Retina (tissue), 1 donor: Measurements from ENCODE around the gene RAD21L1.
A peak's percentile ranks its signal among the peaks of the same experiment; 100 is the strongest.
"Not testable (repeated sequence)": the region's sequence is repeated elsewhere in the genome, so short reads cannot be mapped to it uniquely, and the experiment has no call there.

ENCODE experiments used
- DNase-seq: peaks from one replicate; pipeline ENCODE4 v3.0.0-alpha.2; 2016

Gene RAD21L1

DNA sequence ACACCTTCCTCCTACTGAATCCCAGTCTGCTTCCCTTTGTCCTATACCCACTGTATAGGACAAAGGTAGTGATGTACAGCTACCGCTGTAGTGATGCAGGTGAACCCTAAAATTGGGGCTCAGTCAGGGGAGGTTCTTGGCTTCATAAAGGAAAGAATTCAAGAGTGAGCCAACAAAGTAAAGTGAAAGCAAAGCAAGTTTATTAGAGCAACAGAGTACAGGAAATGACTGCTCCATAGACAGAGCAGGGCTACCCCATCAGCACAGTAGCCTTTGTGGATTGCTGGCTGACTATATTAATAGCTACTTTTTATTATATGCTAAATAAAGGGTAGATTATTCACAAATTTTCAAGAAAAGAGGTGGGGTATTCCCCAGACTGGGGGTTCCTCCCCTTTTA lies 25.9 kb upstream of the RAD21L1 start:
- no peak for DNase-seq

DNA sequence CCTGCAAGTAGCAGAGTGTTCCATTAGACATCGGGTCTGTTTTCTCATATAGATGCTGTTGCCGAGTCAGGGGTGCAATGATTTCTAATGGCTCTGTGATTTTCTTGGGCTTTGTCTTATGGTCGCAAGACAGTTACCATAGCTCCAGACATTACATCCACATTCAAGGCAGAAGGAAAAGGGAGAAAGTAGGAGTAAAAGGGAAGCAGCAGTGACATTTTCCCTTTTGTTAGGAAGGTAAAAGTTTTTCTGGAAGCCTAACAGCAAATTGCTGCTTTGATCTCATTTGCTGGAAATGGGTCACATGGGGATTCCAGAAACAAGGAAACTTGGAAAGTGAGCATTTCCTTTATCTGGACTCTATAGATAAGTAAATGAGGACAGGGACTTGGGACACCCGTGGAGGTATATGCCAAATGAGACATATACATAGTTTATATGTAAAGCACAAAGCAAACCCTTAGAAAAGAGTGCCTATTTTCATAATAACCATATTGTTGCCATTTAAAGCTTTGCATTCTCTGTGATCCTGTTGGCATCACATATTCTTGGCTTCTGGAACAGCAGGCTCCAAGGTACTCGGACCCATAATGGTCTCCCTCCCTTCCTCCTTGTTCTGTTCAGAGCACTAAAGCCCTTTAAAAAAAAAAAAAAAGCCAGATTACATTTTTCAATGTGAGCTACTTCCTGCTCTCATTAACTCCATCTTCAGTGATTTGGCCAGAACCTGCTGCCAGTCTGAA lies 22.9 kb upstream of the RAD21L1 start, which contains the start of gene C20orf202:
TSS of gene C20orf202 (plus strand) at position 693 of the 743 bp plus-strand sequence. CDS start 132 bp downstream, outside the sequence.
- no peak for DNase-seq

DNA sequence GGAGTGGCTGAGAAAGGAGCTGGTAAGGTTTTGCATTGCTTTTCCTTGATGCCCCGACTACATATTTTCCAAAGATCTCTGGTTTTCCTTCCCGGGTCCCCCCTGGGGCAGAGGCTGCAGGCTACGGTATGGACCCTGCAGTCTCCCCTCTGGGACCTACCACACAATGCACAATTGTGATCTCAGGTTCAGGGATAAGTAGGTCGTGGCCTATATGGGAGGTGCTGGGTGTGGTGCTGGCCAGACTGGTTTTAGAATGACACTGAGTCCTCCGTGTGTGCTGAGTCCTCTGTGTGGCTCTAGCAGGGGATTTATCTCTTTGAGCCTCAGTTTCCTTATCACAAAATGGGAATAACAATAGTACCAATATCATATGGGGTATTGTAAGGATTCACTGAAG lies 22.2 kb upstream of the RAD21L1 start:
- no peak for DNase-seq

- no peak for DNase-seq
Measured at GRCh38 chr20:1204113-1204512, 21.7 kb upstream of the RAD21L1 start.

DNA sequence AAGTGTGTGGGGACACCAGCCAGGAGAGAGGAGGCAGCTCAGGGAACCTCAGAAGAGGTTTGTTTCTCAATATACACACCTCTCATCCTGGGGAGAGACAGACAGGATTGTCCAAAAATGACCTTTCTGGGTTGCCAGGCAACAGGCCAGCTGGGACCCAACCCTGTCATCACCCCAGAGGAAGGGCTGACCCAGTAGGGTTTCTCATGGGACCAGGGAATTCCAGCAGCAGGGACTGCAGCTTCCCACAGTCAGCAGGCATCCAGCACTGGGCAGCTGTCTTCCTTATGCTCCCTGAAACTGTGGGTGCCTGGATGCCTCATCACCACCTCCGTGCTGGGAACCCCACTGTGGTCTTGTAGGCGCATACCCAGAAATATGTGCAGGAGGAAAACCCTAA lies 21.3 kb upstream of the RAD21L1 start:
- no peak for DNase-seq

- no peak for DNase-seq
Measured at GRCh38 chr20:1205802-1206201, 20.0 kb upstream of the RAD21L1 start.

DNA sequence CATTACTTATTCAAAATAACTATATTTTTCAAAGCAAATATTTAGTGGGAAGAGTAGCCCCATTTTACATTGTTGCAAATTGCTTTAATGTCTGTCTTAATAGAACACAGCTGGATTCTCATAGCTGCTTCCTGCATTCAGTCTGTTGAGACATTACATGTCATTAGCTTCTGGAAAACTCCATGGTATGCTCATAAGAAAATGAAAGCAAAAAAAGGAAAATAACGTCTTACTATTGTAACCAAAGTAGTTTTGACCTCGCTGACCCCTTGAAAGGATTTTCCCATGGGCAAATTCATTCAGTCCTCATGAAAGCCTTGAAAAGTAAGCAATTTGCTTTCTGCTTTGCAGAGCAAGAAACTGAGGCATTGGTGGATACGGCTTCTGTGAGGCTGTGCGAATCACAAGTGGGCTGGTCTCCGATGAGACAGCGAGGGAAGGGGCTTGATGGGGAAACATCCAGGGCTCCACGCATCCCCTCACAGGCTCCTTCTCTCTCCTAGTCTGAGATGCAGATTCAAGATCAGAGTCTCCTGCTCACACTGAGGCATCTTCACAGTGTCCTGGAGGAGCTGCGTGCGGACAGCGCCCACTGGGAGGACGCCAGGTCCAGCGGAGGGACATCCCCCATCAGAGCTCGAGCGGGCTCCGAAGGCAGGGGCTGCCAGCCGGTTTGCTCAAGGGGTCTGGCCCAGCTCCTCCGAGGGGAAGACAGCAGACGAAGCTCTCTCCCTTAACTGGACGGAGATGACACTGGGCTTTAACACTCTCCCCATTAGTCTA lies 19.3 kb upstream of the RAD21L1 start:
- no peak for DNase-seq

- DNase-seq: no peak
Measured at GRCh38 chr20:1207293-1207878, 18.5 kb upstream of the RAD21L1 start.

GRCh38 chr20:1209447-1210387 lies 16.1 kb upstream of the RAD21L1 start:
- no peak for DNase-seq

GRCh38 chr20:1210501-1210900 lies 15.3 kb upstream of the RAD21L1 start:
- DNase-seq: no peak

- DNase-seq: no peak
Measured at GRCh38 chr20:1212023-1212422, 13.8 kb upstream of the RAD21L1 start.

GRCh38 chr20:1212607-1213396 lies 13.0 kb upstream of the RAD21L1 start:
- DNase-seq: peak; percentile 71

DNA sequence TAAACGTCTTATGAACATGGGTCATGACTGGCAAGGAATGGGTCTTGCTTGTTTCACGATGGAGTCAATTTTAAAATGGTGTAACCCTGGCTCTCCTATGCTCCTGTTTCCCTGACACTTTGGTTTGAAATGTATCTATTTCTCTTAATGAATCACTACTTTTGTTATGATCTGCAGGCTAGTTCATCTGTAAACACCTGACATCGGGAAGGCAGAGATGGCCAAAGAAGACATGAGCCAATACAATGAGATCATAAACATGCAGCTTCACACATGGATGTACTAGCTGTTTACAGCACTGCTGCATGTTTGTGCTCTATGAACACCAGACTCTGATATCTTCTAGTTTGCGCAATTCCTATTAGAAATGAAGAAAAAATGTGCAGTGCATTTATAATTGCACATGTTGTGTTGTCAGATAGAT lies 11.0 kb upstream of the RAD21L1 start:
- DNase-seq: no peak

DNA sequence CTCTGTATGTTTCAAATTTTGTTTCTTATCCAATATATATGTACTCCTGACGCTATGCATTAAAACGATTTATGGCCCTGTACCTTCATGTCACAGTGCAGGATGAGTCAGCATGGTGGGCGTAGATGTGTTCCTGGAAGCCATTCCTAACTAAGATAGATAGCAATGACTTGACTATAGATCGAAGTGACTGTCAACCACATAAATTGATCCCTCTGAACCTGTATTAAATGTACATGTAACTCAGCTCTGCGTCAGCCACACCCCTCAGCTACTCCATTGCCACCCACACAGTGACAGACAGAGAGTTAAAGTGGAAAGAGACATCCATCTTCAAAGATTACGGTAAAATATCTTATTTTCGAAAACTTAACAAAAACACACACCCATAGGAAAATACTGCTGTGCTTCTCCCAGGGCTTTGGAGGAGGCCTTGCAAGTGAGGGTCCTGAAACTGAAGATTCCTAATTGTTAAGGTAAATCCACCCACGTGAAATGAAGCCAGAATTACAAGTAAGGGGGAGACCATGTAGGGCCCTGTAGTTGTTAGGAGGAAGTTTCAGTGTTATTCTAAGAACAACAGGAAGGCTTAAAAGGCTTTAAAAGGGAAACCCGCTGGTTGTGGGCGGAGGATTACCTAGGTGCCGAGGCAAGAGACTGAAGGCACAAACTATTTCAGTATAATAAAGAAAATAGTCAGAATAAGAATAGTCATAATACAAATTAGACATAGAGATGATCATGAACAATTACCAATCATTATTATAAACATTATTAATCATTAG lies 10.3 kb upstream of the RAD21L1 start:
- DNase-seq: no peak

DNA sequence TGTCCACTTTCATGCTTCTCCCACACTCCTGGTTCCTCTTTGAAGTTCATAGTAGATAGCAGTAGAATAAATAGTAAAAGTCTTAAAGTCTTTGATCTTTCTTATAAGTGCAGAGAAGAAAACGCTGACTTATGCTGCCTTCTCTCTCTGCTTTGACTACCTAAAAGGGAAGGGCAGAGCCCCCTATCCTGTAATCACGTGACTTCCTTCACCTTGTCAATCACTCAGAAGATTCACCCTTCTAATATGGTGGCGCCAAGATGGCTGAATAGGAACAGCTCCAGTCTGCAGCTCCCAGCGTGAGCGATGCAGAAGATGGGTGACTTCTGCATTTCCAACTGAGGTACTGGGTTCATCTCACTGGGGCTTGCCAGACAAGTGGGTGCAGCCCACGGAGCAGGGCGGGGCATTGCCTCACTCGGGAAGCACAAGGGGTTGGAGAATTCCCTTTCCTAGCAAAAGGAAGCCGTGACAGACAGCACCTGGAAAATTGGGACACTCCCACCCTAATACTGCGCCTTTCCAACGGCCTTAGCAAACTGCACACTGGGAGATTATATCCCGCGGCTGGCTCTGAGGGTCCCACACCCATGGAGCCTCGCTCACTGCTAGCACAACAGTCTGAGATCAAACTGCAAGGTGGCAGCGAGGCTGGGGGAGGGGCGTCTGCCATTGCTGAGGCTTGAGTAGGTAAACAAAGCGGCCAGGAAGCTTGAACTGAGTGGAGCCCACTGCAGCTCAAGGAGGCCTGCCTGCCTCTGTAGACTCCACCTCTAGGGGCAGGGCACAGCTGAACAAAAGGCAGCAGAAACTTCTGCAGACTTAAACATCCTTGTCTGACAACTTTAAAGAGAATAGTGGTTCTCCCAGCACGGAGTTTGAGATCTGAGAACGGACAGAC lies 9.1 kb upstream of the RAD21L1 start:
- DNase-seq: not testable (repeated sequence)

DNA sequence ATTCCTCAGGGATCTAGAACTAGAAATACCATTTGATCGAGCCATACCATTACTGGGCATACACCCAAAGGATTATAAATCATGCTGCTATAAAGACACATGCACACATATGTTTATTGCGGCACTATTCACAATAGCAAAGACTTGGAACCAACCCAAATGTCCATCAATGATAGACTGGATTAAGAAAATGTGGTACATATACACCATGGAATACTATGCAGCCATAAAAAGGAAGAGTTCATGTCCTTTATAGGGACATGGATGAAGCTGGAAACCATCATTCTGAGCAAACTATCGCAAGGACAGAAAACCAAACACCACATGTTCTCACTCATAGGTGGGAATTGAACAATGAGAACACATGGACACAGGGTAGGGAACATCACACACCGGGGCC lies 3.1 kb upstream of the RAD21L1 start:
- not testable (repeated sequence) for DNase-seq

DNA sequence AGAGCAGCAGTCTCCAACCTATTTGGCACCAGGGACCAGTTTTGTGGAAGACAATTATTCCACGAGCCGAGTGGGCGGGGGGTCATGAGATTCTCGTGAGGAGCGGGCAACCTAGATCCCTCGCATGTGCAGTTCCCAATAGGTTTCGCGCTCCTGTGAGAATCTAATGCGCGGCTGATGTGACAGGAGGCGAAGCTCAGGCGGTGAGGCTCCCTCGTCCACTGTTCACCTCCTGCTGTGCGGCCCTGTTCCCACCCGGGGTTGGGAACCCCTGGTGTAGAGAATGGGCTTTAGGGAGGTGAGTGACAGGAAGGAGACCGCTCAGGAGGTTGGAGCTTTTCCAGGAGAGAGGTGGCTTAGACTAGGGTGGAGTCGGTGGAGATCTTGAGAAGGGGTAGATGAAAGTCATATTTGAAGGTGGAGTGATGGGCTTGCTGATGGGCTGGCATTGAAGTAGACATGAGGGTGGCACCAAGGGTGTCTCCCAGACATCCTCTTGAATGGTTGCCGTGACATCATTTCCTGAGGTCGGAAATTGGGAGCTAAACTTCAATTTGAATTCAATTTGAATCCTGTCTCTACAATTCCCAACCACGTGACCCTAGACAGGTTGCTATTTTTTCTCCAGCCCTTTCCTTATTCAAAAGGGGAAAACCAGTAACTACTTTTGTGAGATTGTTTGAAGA lies 1.5 kb upstream of the RAD21L1 start:
- DNase-seq: no peak

- DNase-seq: peak; percentile 62
Measured at GRCh38 chr20:1225263-1225782, 521 bp upstream of the RAD21L1 start.

DNA sequence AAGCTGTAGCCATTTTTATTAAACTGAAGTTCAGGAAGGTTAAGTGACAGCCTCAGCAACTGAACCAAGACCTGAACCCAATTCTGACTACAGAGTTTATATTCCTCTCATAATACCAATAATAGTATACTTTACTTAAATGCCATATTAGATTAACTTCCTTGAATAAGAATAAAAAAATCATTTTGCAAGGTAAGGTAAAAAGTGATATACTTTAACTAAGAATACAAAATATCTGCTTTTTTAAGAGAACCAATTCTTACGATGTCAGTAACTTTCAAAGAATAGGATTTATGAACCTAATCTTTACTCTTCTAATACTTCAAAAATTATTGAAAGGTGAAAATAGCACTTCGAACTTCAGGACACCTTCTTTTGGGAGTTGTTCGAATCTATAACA lies 3.7 kb downstream of the RAD21L1 start:
- DNase-seq: no peak
